Measurements from ENCODE around the gene CIITA.
A peak's percentile ranks its signal among the peaks of the same experiment; 100 is the strongest.

CIITA gene

GRCh38 chr16:10982465-10983150 lies 105.6 kb downstream of the CIITA start:
- TF ChIP-seq ZFX (IDR thresholded peaks at IDR 0.05): no peak
- TF ChIP-seq CTCF (conservative IDR thresholded peaks at IDR 0.05): no peak
- H3K27ac ChIP-seq: no peak overlapping the region

GRCh38 chr16:10983159-10983558 lies 106.2 kb downstream of the CIITA start:
- no peak overlapping the region for H3K27ac ChIP-seq
- TF ChIP-seq CTCF (conservative IDR thresholded peaks at IDR 0.05): peak; percentile 38
- TF ChIP-seq ZFX (IDR thresholded peaks at IDR 0.05): no peak

- TF ChIP-seq ZFX (IDR thresholded peaks at IDR 0.05): no peak
- no peak for TF ChIP-seq CTCF (conservative IDR thresholded peaks at IDR 0.05)
- no peak overlapping the region for H3K27ac ChIP-seq
Measured at GRCh38 chr16:10984509-10984908, 107.5 kb downstream of the CIITA start.

Measured in C4-2B (cell line).